Ascending aorta (tissue), 2 donors: ENCODE results near the gene RBMXL3. TPM values are rescaled to one million over a fixed set of nuclear protein-coding genes. Genes with fewer than 3 reads are reported as not detected.

Experiments used
- DNase-seq, 2 donors: peaks; one replicate each; pipeline ENCODE4 v3.0.0-alpha.2; 2019; ENCODE audit warnings: low spot score in 2 of 2
- H3K27ac ChIP-seq, 2 donors: fragments of 200-600 bp; sonication (generic); one replicate each; pipeline ENCODE4 v1.5.1; 2016 to 2017; ENCODE audit warnings: mild to moderate bottlenecking in 1 of 2
- H3K27me3 ChIP-seq: fragments of 200-600 bp; sonication (generic); one replicate; pipeline ENCODE4 v1.5.1; 2017
- H3K36me3 ChIP-seq, 2 donors: fragments of 200-600 bp; sonication (generic); one replicate each; pipeline ENCODE4 v1.5.1; 2016
- H3K4me1 ChIP-seq, 2 donors: fragments of 200-600 bp; sonication (generic); one replicate each; pipeline ENCODE4 v1.5.1; 2016 to 2017; ENCODE audit warnings: mild to moderate bottlenecking in 1 of 2
- H3K4me3 ChIP-seq, 2 donors: fragments of 200-600 bp; sonication (generic); one replicate each; pipeline ENCODE4 v1.5.1; 2016 to 2017; ENCODE audit warnings: mild to moderate bottlenecking in 1 of 2
- H3K9me3 ChIP-seq, 2 donors: fragments of 200-600 bp; sonication (generic); one replicate each; pipeline ENCODE4 v1.5.1; 2016
- intact Hi-C: fragments of 100-400 bp; cut with DNase I; formaldehyde crosslinking; loops from one replicate; pipeline ENCODE4 v1.15.1; 2023
- total RNA-seq: library from RNA; depleted of rRNA; stranded (reverse); fragments of >200 nt; gene quantifications from one replicate; pipeline ENCODE4 v1.1.0, GENCODE V29; 2016
- TF ChIP-seq, protein P1 (sequence below), 3 experiments: fragments of 200-600 bp in 2 of 3; fragments of 450-650 bp in 1 of 3; sonication (generic) in 2 of 3; IDR thresholded peaks; one replicate each; pipeline ENCODE4 v1.5.1; 2016 to 2019; ENCODE audit warnings: antibody characterized with exemption in 3 of 3, mild to moderate bottlenecking in 1 of 3, moderate library complexity in 1 of 3

The RBMXL3 gene
- total RNA-seq, 1 donor from 2014 or later, result not detected

DNA sequence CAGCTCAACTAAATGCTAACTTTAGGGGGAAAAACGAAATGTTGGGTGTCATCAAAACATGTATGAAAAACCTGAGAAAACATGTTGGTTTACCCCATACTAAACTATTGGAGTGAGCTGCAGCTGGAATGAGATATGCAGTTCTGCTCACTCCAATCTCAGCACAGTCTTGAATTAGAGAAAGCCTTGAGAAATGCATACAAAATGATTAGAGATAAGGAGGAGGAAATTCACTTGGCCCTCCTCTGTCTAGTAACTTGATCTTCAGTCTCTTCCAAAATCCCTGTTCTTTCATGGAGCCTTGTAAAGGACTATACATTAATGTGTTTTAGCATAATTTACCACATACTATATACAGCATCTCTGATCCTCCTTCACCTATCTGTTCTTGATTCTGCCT lies 47.8 kb downstream of the RBMXL3 start:
- H3K4me1 ChIP-seq, result no peaks in the 10 kb centered on the region
- DNase-seq, result no peak
- no peaks in the 10 kb centered on the region for H3K36me3 ChIP-seq
- H3K4me3 ChIP-seq, result no peak overlapping the region
- no peak overlapping the region for H3K27ac ChIP-seq
- no peaks in the 10 kb centered on the region for H3K9me3 ChIP-seq
- H3K27me3 ChIP-seq, result no peaks in the 10 kb centered on the region
- intact Hi-C loops, result loop anchor here (10.0 kb wide), 2 partner anchors 88 to 328 kb away; partner anchors contain the start of gene PLS3
- TF ChIP-seq, protein P1, sequence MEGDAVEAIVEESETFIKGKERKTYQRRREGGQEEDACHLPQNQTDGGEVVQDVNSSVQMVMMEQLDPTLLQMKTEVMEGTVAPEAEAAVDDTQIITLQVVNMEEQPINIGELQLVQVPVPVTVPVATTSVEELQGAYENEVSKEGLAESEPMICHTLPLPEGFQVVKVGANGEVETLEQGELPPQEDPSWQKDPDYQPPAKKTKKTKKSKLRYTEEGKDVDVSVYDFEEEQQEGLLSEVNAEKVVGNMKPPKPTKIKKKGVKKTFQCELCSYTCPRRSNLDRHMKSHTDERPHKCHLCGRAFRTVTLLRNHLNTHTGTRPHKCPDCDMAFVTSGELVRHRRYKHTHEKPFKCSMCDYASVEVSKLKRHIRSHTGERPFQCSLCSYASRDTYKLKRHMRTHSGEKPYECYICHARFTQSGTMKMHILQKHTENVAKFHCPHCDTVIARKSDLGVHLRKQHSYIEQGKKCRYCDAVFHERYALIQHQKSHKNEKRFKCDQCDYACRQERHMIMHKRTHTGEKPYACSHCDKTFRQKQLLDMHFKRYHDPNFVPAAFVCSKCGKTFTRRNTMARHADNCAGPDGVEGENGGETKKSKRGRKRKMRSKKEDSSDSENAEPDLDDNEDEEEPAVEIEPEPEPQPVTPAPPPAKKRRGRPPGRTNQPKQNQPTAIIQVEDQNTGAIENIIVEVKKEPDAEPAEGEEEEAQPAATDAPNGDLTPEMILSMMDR (IDR thresholded peaks at IDR 0.05), result no peak

Other genes with a start within 250 kb of the RBMXL3 start
- gene IL13RA2, start 171.8 kb upstream of the RBMXL3 start, total RNA-seq, result 2.6 TPM
- gene LRCH2, start 44.7 kb downstream of the RBMXL3 start, total RNA-seq, result 5.2 TPM
- not detected for gene LUZP4, start 100.3 kb downstream of the RBMXL3 start, total RNA-seq